Measurements from ENCODE around the gene KCNK16. TPM values are rescaled to one million over a fixed set of nuclear protein-coding genes. Genes with fewer than 3 reads are reported as not detected.

The KCNK16 gene
- polyA plus RNA-seq, 1 donor from 2014 or later = not detected

GRCh38 chr6:39369987-39370386 lies 47.5 kb upstream of the KCNK16 start:
- TF ChIP-seq EP300 (conservative IDR thresholded peaks at IDR 0.05; ENCODE audit: poor library complexity, severe bottlenecking) (no peak), REST (IDR thresholded peaks at IDR 0.05; ENCODE audit: borderline replicate concordance) (no peak), EZH2 (IDR thresholded peaks at IDR 0.05; ENCODE audit: borderline replicate concordance, insufficient read depth, low read length, poor library complexity, severe bottlenecking) (no peak), CTCF (IDR thresholded peaks at IDR 0.05; ENCODE audit: poor library complexity, severe bottlenecking) (no peak), TAF1 (IDR thresholded peaks at IDR 0.05; ENCODE audit: low read depth) (no peak), POLR2AphosphoS5 (IDR thresholded peaks at IDR 0.05) (no peak), RAD21 (conservative IDR thresholded peaks at IDR 0.05) (no peak), SMC3 (conservative IDR thresholded peaks at IDR 0.05; ENCODE audit: poor library complexity) (no peak), MXI1 (conservative IDR thresholded peaks at IDR 0.05; ENCODE audit: poor library complexity, severe bottlenecking) (no peak)
- no peaks in the 10 kb centered on the region for H3K79me2 ChIP-seq (replicated peaks; ENCODE audit: insufficient read depth, low read length)
- H3K27me3 ChIP-seq (ENCODE audit: insufficient read depth, low read depth, low read length) = no peaks in the 10 kb centered on the region
- H3K4me3 ChIP-seq (ENCODE audit: low read length) = no peak overlapping the region
- H3K4me2 ChIP-seq (ENCODE audit: low read length) = no peak overlapping the region
- H2AFZ ChIP-seq (ENCODE audit: low read depth, low read length) = no peak overlapping the region
- no peaks in the 10 kb centered on the region for H4K20me1 ChIP-seq (ENCODE audit: insufficient read depth)
- no peaks in the 10 kb centered on the region for H3K9me2 ChIP-seq (ENCODE audit: insufficient read depth, low read length)
- no peak overlapping the region for H3K27ac ChIP-seq (ENCODE audit: low read length)
- H3K9me3 ChIP-seq (ENCODE audit: low read length) = no peaks in the 10 kb centered on the region
- H3K9ac ChIP-seq (ENCODE audit: low read length) = no peak overlapping the region
- no peaks in the 10 kb centered on the region for H3F3A ChIP-seq (ENCODE audit: insufficient read depth, low read length, poor library complexity, severe bottlenecking)
- H3K36me3 ChIP-seq (ENCODE audit: insufficient read depth, low read length) = no peaks in the 10 kb centered on the region

GRCh38 chr6:39367700-39368099 lies 45.2 kb upstream of the KCNK16 start:
- no peak overlapping the region for H3K27ac ChIP-seq (ENCODE audit: low read length)

More at GRCh38 chr6:39367700-39368099, 45.2 kb upstream of the KCNK16 start:
- Histone ChIP-seq H3K4me3 (ENCODE audit: low read length) (no peak overlapping the region), H3K9me3 (ENCODE audit: low read length) (no peaks in the 10 kb centered on the region), H3F3A (ENCODE audit: insufficient read depth, low read length, poor library complexity, severe bottlenecking) (no peaks in the 10 kb centered on the region), H4K20me1 (ENCODE audit: insufficient read depth) (no peaks in the 10 kb centered on the region), H3K36me3 (ENCODE audit: insufficient read depth, low read length) (no peaks in the 10 kb centered on the region), H3K27me3 (ENCODE audit: insufficient read depth, low read depth, low read length) (no peaks in the 10 kb centered on the region), H3K4me2 (ENCODE audit: low read length) (no peak overlapping the region), H2AFZ (ENCODE audit: low read depth, low read length) (no peak overlapping the region), H3K79me2 (replicated peaks; ENCODE audit: insufficient read depth, low read length) (no peaks in the 10 kb centered on the region), H3K9me2 (ENCODE audit: insufficient read depth, low read length) (no peaks in the 10 kb centered on the region), H3K9ac (ENCODE audit: low read length) (no peak overlapping the region)
- TF ChIP-seq REST (IDR thresholded peaks at IDR 0.05; ENCODE audit: borderline replicate concordance) (no peak), CTCF (IDR thresholded peaks at IDR 0.05; ENCODE audit: poor library complexity, severe bottlenecking) (no peak), RAD21 (conservative IDR thresholded peaks at IDR 0.05) (no peak), TAF1 (IDR thresholded peaks at IDR 0.05; ENCODE audit: low read depth) (no peak), POLR2AphosphoS5 (IDR thresholded peaks at IDR 0.05) (no peak), EP300 (conservative IDR thresholded peaks at IDR 0.05; ENCODE audit: poor library complexity, severe bottlenecking) (no peak), MXI1 (conservative IDR thresholded peaks at IDR 0.05; ENCODE audit: poor library complexity, severe bottlenecking) (no peak), EZH2 (IDR thresholded peaks at IDR 0.05; ENCODE audit: borderline replicate concordance, insufficient read depth, low read length, poor library complexity, severe bottlenecking) (no peak), SMC3 (conservative IDR thresholded peaks at IDR 0.05; ENCODE audit: poor library complexity) (no peak)
